GM21390 (cell line): ENCODE results near the gene GRIP1.

Source experiments
- ATAC-seq: cut with Tn5 transposase; IDR thresholded peaks from one replicate; pipeline ENCODE4 v1.9.1; 2021; ENCODE audit not compliant: unreplicated experiment

Gene GRIP1

DNA sequence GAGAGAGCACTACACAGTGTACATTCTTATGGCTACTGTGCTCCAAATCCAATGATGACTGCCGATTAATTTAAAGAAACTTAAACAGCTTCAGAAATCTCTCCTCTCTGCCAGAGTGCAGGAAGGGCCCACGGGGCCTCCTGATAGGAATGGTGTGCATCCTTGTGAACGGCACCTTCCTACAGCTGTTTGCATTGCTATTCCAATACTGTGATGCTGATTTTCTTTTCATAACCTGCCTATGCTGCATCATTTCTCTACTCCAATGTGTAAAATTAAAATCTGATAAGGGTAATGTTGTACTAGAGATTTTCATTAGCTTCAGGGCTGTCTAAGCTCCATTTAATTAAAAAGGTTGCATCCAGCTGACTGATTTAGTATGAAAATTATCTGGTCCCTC lies 217.5 kb downstream of the GRIP1 start:
- ATAC-seq = no peak

DNA sequence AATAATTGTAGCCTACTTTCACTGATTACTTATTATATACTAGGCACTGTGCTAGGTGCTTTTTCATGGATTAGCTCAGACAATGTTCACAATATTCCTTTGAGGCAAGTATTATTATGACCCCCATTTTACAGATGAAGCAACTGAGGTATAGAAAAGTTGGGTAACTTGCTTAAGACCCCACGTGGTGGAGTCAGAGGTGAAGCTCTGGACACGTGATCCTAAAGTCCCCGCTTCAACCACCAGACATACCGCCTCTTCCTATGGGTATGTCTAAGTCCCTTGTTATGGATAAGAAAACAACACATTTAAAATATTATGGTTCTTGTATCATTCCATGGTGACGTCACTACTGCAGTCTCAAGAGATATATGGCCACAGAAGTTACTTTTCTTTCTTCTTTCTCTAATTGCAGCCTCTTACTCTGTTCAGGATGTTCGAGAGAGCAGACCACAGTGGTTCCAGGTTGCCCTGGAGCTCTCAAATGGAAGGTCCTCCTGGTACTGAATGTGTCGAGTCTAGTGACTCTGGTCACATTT lies 218.9 kb downstream of the GRIP1 start:
- ATAC-seq = no peak

DNA sequence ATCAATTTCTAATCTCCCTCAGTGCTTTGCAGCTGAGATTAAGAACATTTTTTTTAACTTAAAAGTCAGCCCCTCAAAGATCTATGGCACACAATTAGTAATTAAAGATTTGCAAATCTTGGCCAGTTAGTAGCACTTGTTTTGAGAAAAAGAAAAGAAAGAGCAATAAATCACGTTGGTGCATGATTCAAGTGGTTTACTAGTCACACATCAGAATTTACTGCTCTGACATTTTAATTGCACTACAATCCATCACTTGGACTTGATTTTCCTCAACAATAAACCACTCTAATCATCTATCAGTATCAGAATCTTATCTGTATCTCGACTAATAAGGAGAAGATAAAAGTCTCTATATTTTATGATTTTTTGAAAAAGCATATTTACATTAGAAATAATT lies 222.3 kb downstream of the GRIP1 start:
- no peak for ATAC-seq

DNA sequence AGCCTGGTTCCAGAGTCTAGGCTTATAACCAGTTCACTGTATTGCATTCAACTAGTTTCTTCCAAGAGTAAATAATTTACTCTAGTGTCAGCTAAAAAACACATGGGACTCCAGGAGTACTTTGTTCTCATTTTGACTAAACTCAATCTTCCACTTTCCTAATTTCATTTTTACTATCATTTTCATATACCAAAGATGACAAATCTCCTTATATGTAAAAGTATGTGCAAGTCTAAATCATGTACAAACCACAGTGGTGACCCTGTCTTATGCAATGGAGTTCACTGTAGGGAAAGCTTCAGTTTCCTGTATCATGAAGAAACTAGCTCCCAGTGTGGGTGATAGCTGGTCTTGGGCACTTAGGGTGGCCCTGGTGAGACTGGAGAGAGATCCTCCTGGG lies 225.0 kb downstream of the GRIP1 start:
- ATAC-seq = peak; percentile 94

DNA sequence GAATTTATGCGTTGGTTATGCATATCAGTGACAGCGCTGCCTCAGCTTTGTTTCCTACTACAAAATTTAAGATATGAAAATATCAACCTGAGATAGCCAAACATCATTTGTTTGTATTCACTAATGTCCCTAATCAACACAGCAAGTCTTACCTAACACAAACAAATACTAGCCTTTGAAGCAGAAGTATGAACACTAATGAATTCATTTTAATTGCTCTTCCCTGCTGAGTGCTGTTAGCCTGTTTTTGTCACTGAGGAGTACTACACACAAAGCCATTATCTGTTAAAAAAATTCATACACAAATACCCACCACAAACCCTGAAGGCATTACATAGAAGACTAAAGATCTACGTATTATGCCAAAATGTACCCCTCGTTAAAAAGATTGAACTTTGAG lies 225.8 kb downstream of the GRIP1 start:
- ATAC-seq = no peak

DNA sequence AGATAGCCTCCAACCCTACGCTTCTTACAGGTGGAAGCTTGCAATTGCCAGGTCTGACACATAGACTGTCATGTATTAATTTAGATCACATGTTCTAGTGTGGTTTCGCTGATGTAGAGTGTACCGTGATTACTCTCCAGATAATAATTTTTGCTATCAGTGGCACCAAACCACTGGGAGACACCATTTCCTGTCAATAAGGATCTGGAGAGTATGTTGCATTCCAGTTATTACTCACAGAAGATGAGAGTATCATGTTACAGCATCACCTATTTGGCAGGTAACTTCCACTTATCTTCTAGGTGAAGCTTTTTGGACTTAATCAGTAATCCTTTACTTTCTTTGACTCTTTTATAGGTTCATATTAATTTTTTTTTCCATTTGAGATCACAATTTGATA lies 229.3 kb downstream of the GRIP1 start:
- no peak for ATAC-seq

DNA sequence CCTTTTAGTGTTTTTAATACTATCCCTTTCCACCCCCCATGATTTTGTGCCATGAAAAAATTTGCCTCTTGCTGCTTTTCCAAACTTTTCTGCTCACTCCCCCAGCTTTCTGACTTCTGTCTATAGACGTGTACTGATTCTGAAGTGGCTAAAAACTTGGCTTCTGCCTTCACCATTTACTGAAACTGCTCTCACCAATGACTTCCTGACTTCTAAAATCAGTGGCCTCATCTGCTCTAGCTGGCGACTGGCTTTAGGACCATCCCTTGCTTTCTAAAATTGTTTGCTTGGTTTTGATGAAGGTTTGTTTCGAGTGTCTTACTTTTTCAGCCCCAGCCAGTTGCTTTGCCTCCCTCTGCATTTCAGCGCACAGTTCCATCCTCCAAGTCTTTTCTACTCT lies 231.2 kb downstream of the GRIP1 start:
- no peak for ATAC-seq

DNA sequence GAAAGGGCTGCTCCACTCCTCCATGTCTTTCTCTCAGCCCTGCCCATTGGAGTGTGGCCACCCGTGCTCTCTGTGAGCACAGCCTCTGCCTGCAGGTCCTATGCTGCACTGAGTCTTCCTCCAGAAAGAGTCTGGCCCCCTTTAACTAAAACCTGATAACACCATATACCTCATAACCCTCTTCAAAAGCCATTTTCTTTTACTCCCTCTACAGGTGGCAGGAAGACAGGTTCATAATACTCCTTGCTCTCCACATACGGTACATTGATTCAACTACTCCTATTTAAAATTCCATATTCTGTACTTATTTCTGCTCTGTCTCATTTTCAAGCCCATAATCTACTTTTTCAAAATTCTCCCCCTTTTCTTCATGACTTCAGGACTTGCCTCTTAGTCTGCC lies 232.6 kb downstream of the GRIP1 start:
- ATAC-seq = no peak

DNA sequence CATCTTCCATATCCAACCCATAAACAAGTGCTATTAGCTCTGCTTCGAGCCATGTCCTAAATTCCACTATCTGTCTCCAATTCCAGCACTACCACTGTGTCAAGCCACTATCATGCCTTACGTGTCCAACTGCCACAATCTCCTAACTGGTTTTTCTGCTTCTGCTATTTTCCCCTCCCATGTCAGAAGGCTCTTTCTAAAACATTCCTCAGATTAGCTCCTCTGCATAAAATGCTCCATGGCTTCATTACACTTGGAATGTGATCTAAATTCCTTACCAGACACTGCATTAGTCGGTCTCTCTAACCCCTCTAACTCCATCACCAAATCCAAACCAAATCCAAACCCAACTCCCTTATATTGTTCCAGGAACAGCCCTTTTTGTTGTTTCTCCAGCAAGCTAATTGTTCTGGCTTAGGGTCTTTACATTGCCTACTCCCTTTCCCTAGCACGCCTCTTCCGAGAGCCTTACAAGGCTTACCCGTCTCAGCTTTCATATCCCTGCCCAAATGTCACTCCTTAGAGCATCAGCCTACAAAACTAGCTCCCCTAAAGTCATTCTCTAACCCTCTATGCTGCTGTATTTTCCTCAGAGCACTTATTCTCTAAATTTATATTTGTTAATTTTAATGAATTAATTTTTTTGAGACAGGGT lies 236.8 kb downstream of the GRIP1 start:
- ATAC-seq = no peak

DNA sequence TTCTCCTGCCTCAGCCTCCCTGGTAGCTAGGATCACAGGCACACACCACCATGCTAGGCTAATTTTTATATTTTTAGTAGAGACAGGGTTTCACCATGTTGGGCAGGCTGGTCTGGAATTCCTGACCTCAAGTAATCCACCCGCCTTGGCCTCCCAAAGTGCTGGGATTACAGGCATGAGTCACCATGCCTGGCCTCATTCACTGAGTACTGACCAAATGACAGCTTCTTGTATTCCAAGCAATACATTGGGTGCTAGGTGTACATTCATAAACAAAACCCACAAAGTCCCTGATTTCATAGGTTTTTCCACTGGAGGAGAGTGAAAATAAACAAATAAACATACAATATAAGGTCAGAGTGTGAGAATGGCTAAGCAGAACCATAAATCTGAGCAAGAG lies 240.3 kb downstream of the GRIP1 start:
- ATAC-seq = no peak

DNA sequence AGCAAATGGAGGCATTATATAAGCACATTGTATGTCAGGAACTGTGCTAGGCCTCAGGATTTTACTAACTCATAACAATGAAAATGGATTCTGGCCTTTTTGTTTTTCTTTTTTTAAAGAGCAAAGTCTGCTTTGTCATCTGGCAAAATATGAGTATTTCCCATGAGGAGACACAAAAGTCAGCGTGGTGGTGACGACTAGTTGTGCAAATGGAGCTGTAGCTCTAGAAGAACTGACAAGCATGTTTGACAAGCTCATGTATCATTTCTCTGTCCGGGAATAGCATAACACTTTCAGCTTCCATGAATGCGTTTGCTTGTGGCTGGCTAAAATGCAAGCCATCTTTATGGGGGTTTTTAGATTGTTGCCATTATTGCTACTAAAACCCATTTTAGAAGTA lies 248.8 kb downstream of the GRIP1 start:
- no peak for ATAC-seq

DNA sequence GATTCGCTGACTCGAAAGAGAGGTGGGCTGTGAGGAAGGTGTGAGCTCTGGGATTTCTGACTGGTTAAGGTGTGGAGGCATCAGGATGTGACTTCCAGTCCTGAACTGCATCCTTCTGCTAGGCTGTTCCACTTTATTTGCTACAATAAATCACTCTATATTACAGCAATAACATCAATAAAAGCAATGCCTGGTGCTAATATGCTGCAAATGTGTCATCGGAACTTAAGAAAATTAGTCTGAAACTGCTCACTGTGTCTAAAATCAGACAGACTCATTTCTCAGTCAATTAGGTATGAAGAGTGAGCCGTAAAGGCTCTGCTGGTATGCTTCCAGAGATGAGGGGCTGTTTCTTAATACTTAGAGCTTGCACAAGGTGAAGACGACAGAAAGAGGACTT lies 250.0 kb downstream of the GRIP1 start:
- no peak for ATAC-seq

DNA sequence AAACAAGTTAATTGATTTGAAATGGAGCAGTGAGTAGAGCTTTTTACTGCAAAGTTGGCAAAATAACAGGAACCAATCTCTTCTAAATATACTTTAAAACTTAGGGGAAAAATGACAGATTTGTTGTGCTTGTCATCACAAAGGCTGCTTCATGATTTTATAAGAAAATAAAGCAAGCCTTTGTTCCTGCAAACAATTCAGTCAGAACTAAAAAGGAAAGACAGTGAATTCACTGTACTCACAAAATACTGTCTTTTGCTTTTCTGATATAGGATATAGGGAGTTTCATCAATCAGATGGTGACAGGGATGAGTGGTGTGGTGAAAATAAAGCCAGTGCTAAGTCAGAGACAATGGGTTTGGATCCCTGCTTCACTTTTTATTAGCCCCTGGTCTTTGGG lies 250.6 kb downstream of the GRIP1 start:
- no peak for ATAC-seq

DNA sequence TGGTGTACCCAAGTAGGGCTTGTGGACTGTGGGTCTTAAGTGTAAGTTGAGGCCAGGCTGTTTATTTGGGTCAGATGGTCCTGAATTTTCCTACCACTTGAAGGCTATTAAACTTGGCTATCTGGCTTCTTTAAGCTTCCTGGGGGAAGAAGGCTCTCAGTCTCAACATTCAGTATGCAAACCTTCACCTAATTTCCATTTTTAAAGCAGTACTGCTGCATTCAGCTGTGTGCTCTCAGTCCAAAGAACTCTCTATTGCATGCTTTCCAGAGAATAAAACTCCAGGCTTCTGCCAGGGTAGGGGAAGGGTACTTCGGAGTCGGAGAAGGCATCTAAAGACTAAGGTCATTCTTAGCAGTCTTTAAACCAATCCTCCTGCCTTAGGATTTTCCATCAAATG lies 252.2 kb downstream of the GRIP1 start:
- no peak for ATAC-seq

DNA sequence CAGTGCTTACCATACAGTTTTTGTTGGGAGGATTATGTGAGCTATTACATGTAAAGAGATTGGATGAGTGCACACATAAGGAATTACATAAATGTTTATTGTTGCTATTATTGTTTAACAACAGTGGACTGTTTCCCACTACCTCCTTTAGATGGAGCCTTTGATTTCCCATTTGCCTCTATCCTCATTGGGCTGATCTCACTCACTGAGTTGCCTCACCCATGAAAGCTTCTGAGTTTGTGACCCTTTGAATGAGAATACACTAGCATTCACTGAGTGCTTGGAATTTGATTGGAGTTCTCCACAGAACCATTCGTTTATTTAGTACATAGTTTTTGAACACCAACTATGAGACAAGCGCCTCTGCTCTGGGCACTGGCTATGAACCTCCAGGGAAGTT lies 255.6 kb downstream of the GRIP1 start:
- ATAC-seq = no peak

DNA sequence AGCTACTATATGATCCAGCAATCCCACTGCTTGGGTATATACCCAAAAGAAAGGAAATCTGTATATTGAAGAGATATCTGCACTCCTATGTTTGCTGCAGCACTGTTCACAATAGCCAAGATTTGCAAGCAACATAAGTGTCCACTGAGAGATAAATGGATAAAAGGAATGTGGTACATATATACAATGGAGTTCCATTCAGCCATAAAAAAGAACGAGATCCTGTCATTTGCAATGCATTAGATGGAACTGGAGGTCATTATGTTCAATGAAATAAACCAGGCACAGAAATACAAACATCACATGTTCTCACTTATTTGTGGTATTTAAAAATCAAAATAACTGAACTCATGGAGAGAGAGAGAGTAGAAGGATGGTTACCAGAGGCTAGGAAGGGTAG lies 260.0 kb downstream of the GRIP1 start:
- no peak for ATAC-seq

DNA sequence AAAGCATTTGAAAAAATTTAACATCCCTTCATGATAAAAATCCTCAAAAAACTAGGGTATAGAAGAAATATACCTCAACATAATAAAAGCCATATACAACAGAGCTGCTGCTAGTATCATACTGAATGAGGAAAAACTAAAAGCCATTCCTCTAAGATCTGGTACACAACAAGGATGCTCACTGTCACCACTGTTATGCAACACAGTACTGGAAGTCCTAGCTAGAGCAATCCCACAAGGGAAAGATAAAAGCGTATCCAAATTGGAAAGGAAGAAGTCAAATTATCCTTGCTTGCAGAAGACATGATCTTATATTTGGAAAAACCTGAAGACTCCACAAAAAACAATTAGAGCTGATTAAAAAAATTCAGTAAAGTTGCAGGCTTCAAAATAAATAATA lies 261.7 kb downstream of the GRIP1 start:
- ATAC-seq = no peak

DNA sequence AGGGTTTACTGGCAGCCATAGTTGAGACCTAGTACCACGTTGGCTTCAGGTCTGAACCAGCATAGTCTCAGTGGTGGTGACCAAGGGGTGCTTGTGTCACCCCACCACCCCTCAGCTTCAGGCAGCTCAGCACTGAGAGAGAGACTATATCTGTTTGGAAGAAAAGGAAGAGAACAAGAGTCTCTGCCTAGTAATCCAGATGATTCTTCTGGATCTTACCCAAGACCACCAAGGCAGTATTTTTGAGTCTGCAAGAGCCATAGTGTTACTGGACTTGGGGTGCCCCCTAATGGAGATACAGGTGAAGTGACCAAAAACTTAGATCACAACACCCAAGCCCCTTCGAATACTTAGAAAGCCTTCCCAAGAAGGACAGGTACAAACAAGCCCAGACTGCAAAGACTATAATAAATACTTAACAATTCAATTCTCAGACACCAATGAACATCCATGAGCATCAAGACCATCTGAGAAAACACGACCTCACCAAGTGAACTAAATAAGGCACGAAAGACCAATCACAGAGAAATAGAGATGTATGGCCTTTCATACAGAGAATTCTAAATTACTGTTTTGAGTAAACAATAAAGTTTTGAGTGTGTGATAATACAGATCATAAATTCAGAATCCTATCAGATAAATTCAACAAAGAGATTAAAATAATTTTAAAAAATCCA lies 269.5 kb downstream of the GRIP1 start:
- ATAC-seq = no peak

DNA sequence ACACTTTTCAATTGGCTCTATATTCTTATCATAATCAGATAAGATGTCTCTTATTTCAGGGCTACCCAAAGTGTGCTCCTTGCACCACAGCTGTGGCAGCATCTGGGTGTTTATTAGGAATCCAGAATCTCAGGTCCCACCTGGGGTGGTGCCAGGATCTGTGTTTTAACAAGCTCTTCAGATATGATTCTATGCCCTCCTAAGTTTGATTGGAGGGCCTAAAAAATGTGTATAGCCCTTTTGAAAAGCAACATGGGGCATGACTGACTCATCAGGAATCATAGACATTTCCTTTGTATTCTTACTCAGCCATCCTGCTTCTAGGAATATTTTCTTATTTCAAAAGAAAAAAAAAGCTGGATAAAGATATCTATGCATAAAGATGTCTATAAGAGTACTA lies 273.5 kb downstream of the GRIP1 start:
- ATAC-seq = no peak

DNA sequence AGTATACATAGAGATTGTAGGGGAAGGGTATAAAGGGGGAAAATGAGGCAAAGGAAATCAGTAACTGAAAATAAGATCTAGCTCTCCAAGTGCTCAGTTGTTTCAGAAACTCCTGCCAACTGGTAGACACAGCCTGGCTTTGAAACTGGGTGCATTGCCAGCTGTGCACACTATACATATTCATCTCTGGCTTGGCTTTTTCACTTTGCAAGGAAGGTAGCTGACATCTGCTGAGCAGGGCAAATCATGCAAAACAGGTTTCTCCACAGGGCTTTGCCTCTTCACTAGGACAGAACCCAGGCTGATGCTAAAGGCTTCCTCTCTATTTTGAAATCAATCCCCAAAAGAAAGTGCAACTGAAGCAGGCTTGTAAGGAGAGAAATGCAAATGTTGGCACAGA lies 275.1 kb downstream of the GRIP1 start:
- ATAC-seq = peak; percentile 90

DNA sequence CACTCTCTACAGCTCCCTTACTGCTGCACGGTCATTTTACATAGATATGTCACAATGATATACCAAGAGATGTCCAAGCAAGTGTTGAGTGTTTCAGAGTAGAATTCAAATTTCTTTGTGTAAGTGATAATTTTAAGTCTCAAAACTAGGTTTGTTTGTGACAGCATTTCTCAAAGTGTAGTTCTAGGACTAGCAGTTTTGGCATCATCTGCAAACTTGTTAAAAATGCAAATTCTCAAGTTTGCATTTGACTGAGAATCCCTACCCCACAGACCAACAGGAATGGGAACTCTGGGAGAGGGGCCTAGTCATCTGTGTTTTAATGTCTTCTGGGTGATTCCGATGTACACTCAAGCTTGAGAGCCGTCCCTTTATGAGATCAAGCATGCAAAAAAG lies 279.0 kb downstream of the GRIP1 start:
- no peak for ATAC-seq

DNA sequence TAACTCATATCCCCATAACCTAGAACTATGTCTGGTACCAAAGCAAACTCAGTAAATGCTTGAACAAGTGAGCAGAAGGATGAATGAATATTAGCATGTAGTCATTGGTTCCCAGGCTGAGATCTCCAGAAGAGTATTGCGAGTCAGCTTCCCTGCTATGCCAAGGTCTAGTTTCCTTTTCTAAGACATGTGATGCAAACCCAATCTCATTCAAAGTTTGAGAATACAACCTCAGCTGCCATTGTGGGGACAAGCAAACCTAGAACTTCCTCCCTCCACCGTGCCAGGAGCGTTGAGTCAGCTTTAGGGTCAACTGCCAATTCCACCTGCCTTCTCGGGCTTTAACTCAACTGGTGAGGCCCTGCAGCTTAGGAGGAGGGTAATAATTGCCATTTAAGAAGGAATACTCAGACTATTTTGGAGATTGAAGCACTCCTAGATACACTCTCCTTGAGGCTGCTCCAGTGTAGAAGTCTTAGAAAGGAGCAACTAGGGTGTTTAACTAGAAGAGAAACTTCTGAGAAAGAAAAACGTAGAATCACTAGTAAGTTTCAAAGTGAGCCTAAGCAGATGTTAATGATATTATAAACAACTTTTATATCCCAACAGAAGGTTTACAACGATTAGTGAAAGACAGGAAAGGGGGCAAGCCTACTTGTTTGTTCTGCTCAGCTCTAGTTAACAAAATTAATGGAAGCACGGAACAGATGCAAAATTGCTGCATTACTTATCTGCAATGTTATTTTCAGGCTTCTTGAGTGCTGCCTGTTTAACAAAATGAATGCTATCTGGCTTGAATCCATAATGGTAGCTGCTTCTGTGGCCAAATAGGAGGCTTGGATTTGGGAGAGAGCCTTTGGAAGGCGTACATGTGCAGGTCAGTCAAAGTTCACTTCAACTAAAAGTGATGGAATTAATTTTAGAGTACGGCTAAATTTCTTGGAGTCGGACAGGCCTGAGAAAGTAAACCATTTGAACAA lies 279.7 kb downstream of the GRIP1 start:
- no peak for ATAC-seq
